Stimulated activated CD4-positive, alpha-beta T cell treated with anti-CD3 and anti-CD28 coated beads, Interleukin-15, amount 100 ng/mL, for 48 hours (primary cell): ENCODE measurements around the gene CCNF.
"Not testable (repeated sequence)": the region's sequence is repeated elsewhere in the genome, so short reads cannot be mapped to it uniquely, and the experiment has no call there.

Source experiments
- DNase-seq, 2 donors: peaks; one replicate each; pipeline ENCODE4 v3.0.0-alpha.2; 2020; ENCODE audit warnings: low read depth in 2 of 2

Gene CCNF

GRCh38 chr16:2427526-2427925 is 1.7 kb upstream of the CCNF start:
- no peak for DNase-seq

GRCh38 chr16:2428051-2428783 is 1.0 kb upstream of the CCNF start:
- DNase-seq = no peak

- DNase-seq = peak in 1 of 2 donors; percentile 12
Observed at GRCh38 chr16:2428784-2429033, 538 bp upstream of the CCNF start.

GRCh38 chr16:2429771-2430663 is 770 bp downstream of the CCNF start:
- no peak for DNase-seq

GRCh38 chr16:2432286-2432685 is 3.0 kb downstream of the CCNF start:
- no peak for DNase-seq

- DNase-seq = no peak
Observed at GRCh38 chr16:2432801-2433505, 3.7 kb downstream of the CCNF start.

GRCh38 chr16:2435236-2435635 is 6.0 kb downstream of the CCNF start:
- not testable (repeated sequence) for DNase-seq

GRCh38 chr16:2436110-2436509 is 6.9 kb downstream of the CCNF start:
- no peak for DNase-seq

- DNase-seq = no peak
Observed at GRCh38 chr16:2437032-2437790, 8.0 kb downstream of the CCNF start.

- no peak for DNase-seq
Observed at GRCh38 chr16:2438121-2438520, 8.9 kb downstream of the CCNF start.

- DNase-seq = no peak
Observed at GRCh38 chr16:2439598-2439997, 10.4 kb downstream of the CCNF start.

- not testable (repeated sequence) for DNase-seq
Observed at GRCh38 chr16:2441143-2441804, 12.0 kb downstream of the CCNF start.

- no peak for DNase-seq
Observed at GRCh38 chr16:2443555-2443954, 14.3 kb downstream of the CCNF start.

- DNase-seq = no peak
Observed at GRCh38 chr16:2447920-2448583, 18.8 kb downstream of the CCNF start.

- DNase-seq = no peak
Observed at GRCh38 chr16:2449118-2449517, 19.9 kb downstream of the CCNF start.

GRCh38 chr16:2450535-2450934 is 21.3 kb downstream of the CCNF start:
- no peak for DNase-seq

GRCh38 chr16:2450975-2451381 is 21.7 kb downstream of the CCNF start:
- DNase-seq = no peak

- no peak for DNase-seq
Observed at GRCh38 chr16:2451851-2452320, 22.6 kb downstream of the CCNF start.

GRCh38 chr16:2452650-2453049 is 23.4 kb downstream of the CCNF start:
- DNase-seq = no peak

GRCh38 chr16:2455081-2455845 is 26.0 kb downstream of the CCNF start:
- DNase-seq = no peak
